ENCODE results near the gene TBC1D7. TPM values are rescaled to one million over a fixed set of nuclear protein-coding genes. Genes with fewer than 3 reads are reported as not detected.

TBC1D7 gene
- total RNA-seq = 31.5 TPM

GRCh38 chr6:13328076-13328874 is at the start of gene TBC1D7:
TSS of gene TBC1D7 (minus strand) at chr6:13328537. CDS start at chr6:13326898, 1,639 bp downstream.

Other genes starting within 250 kb of the TBC1D7 start
- gene GFOD1, start 159.1 kb upstream of the TBC1D7 start, total RNA-seq = 10.9 TPM
- gene SIRT5, start 246.1 kb upstream of the TBC1D7 start, total RNA-seq = 10.6 TPM